Stimulated activated CD4-positive, alpha-beta T cell treated with anti-CD3 and anti-CD28 coated beads, Interleukin-4, amount 100 ng/mL, for 1 hour (primary cell): ENCODE data around the gene EFEMP2.

Source experiments
- DNase-seq: peaks from one replicate; pipeline ENCODE4 v3.0.0-alpha.2; 2020

Gene EFEMP2

GRCh38 chr11:65817835-65818680, 54.5 kb downstream of the EFEMP2 start:
- DNase-seq = peak; percentile 96

- DNase-seq = no peak
Measured at GRCh38 chr11:65817312-65817834, 55.2 kb downstream of the EFEMP2 start.

- no peak for DNase-seq
Measured at GRCh38 chr11:65816696-65817095, 55.9 kb downstream of the EFEMP2 start.
